ENCODE data around the gene POU2F3.

POU2F3 gene

DNA sequence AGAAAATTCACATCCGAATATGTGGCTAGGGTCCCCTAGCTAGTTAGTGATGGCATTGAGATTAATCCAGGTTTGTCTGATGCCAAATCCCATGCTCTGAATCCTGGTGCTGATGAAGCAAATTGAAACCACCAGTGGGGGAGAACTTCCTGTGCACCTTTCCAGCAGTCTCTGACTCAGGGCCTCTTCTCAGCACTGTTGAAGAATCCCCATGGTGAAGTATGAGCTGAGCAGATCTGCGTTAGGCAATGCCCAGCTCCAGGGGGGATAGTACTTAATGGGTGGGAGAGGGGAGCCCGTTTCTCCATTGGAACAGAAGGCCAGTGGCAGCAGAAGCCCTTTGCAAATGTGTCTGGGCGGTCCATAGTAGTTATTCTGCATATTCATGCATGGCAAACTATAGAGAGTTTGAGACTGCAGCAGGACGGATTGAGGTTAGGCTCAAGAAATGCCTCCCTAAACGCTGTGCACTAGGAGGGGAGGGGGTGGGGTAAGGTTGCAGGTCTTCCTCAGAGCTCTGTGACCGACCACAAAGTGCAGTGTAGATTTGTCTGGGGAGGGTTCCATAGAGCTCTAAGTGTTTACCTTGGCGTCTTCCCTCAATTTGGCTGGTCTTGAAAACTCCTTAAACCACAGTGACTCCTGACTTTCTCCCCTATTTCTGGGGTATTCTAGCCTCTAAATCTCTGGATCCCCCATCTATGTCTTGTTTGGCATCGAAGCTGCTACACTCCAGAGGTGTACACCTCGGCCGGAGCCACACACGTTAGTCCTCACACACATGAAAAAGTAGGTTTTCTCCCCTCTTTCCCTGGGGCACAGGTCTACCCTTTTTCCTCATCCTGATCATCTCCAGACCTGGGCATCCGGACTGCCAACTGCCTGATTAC is 4.8 kb downstream of the POU2F3 start:
- Histone ChIP-seq H3K9me3 (ENCODE audit: low read length) (no peaks in the 10 kb centered on the region), H3K27ac (ENCODE audit: low read depth, low read length, poor library complexity, severe bottlenecking) (no peak overlapping the region), H3K4me1 (ENCODE audit: insufficient read depth, low read length, severe bottlenecking) (no peaks in the 10 kb centered on the region), H4K20me1 (ENCODE audit: insufficient read depth, low read length) (no peaks in the 10 kb centered on the region), H3K79me2 (ENCODE audit: insufficient read depth, low read length) (no peaks in the 10 kb centered on the region), H3F3A (ENCODE audit: insufficient read depth, low read length) (no peaks in the 10 kb centered on the region), H3K4me3 (ENCODE audit: low read depth, low read length, poor library complexity, severe bottlenecking) (no peak overlapping the region), H3K9me2 (ENCODE audit: low read depth, low read length) (no peaks in the 10 kb centered on the region), H3K9ac (ENCODE audit: low read length) (no peak overlapping the region), H3K27me3 (ENCODE audit: insufficient read depth, low read length) (no peaks in the 10 kb centered on the region), H3K36me3 (ENCODE audit: insufficient read depth, low read length) (no peaks in the 10 kb centered on the region), H2AFZ (ENCODE audit: low read length) (no peak overlapping the region), H3K4me2 (ENCODE audit: low read length) (no peak overlapping the region)
- TF ChIP-seq, protein P1, sequence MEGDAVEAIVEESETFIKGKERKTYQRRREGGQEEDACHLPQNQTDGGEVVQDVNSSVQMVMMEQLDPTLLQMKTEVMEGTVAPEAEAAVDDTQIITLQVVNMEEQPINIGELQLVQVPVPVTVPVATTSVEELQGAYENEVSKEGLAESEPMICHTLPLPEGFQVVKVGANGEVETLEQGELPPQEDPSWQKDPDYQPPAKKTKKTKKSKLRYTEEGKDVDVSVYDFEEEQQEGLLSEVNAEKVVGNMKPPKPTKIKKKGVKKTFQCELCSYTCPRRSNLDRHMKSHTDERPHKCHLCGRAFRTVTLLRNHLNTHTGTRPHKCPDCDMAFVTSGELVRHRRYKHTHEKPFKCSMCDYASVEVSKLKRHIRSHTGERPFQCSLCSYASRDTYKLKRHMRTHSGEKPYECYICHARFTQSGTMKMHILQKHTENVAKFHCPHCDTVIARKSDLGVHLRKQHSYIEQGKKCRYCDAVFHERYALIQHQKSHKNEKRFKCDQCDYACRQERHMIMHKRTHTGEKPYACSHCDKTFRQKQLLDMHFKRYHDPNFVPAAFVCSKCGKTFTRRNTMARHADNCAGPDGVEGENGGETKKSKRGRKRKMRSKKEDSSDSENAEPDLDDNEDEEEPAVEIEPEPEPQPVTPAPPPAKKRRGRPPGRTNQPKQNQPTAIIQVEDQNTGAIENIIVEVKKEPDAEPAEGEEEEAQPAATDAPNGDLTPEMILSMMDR (IDR thresholded peaks at IDR 0.05; ENCODE audit: low read length): no peak
- TF ChIP-seq EZH2 (IDR thresholded peaks at IDR 0.05; ENCODE audit: borderline replicate concordance, low read length): no peak

GRCh38 chr11:120245434-120245833 is 5.5 kb downstream of the POU2F3 start:
- no peaks in the 10 kb centered on the region for H3K4me1 ChIP-seq (ENCODE audit: insufficient read depth, low read length, severe bottlenecking)

GRCh38 chr11:120248551-120249278 is 8.8 kb downstream of the POU2F3 start:
- no peaks in the 10 kb centered on the region for H4K20me1 ChIP-seq (ENCODE audit: insufficient read depth, low read length)
- no peaks in the 10 kb centered on the region for H3K9me3 ChIP-seq (ENCODE audit: low read length)
- H3K27me3 ChIP-seq (ENCODE audit: insufficient read depth, low read length): no peaks in the 10 kb centered on the region
- H3K4me2 ChIP-seq (ENCODE audit: low read length): no peak overlapping the region
- TF ChIP-seq, protein P1 (IDR thresholded peaks at IDR 0.05; ENCODE audit: low read length): no peak
- TF ChIP-seq EZH2 (IDR thresholded peaks at IDR 0.05; ENCODE audit: borderline replicate concordance, low read length): no peak
- H3K27ac ChIP-seq (ENCODE audit: low read depth, low read length, poor library complexity, severe bottlenecking): no peak overlapping the region
- no peak overlapping the region for H3K9ac ChIP-seq (ENCODE audit: low read length)
- H3K36me3 ChIP-seq (ENCODE audit: insufficient read depth, low read length): no peaks in the 10 kb centered on the region
- H3K4me3 ChIP-seq (ENCODE audit: low read depth, low read length, poor library complexity, severe bottlenecking): no peak overlapping the region
- H3K9me2 ChIP-seq (ENCODE audit: low read depth, low read length): no peaks in the 10 kb centered on the region
- H2AFZ ChIP-seq (ENCODE audit: low read length): no peak overlapping the region
- no peaks in the 10 kb centered on the region for H3F3A ChIP-seq (ENCODE audit: insufficient read depth, low read length)
- no peaks in the 10 kb centered on the region for H3K4me1 ChIP-seq (ENCODE audit: insufficient read depth, low read length, severe bottlenecking)
- H3K79me2 ChIP-seq (ENCODE audit: insufficient read depth, low read length): no peaks in the 10 kb centered on the region

More at GRCh38 chr11:120245434-120245833, 5.5 kb downstream of the POU2F3 start:
- TF ChIP-seq, protein P1 (IDR thresholded peaks at IDR 0.05; ENCODE audit: low read length): no peak
- no peak for TF ChIP-seq EZH2 (IDR thresholded peaks at IDR 0.05; ENCODE audit: borderline replicate concordance, low read length)
- Histone ChIP-seq H3K9me2 (ENCODE audit: low read depth, low read length) (no peaks in the 10 kb centered on the region), H3K4me2 (ENCODE audit: low read length) (no peak overlapping the region), H3K27me3 (ENCODE audit: insufficient read depth, low read length) (no peaks in the 10 kb centered on the region), H3K36me3 (ENCODE audit: insufficient read depth, low read length) (no peaks in the 10 kb centered on the region), H3K27ac (ENCODE audit: low read depth, low read length, poor library complexity, severe bottlenecking) (no peak overlapping the region), H3K79me2 (ENCODE audit: insufficient read depth, low read length) (no peaks in the 10 kb centered on the region), H3F3A (ENCODE audit: insufficient read depth, low read length) (no peaks in the 10 kb centered on the region), H3K9me3 (ENCODE audit: low read length) (no peaks in the 10 kb centered on the region), H3K9ac (ENCODE audit: low read length) (no peak overlapping the region), H4K20me1 (ENCODE audit: insufficient read depth, low read length) (no peaks in the 10 kb centered on the region), H3K4me3 (ENCODE audit: low read depth, low read length, poor library complexity, severe bottlenecking) (no peak overlapping the region), H2AFZ (ENCODE audit: low read length) (no peak overlapping the region)

All from OCI-LY1 (cell line).